ENCODE results near the gene APOA5.

Gene APOA5

DNA sequence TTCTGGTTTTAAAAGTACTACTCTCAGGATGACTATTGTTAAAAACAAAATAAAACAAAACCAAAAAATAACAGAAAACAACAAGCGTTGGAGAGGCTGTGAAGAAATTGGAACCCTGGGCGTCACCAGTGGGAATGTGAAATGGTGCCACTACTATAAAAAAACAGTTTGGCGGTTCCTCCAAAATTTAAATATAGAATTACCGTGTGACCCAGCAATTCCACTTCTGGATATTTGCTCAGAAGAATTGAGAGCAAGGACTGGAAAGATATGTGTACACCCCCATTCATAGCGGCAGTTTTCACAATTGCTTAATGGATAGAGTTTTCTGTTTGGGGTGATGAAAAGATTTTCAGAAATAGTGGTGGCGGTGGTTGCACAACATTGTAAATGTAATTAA is 22.8 kb upstream of the APOA5 start:
- Histone ChIP-seq H3K14ac (ENCODE audit: low read length) (no peak overlapping the region), H3K4ac (ENCODE audit: low read length) (no peak overlapping the region), H3K23ac (ENCODE audit: low read depth, low read length, poor library complexity) (no peak overlapping the region), H3K9ac (ENCODE audit: low read depth, low read length, poor library complexity) (no peak overlapping the region), H2BK12ac (ENCODE audit: low read length) (no peak overlapping the region), H2BK5ac (ENCODE audit: low read length) (no peak overlapping the region), H3K9me3 (replicated peaks in 1 of 2; ENCODE audit: control insufficient read depth in 2 of 2, insufficient read depth in 1 of 2, low read depth in 1 of 2, low read length in 2 of 2) (peaks cover 0 to 2% of the 10 kb centered on the region in 2 donors), H3K79me1 (ENCODE audit: low read depth, low read length) (no peaks in the 10 kb centered on the region), H2BK15ac (ENCODE audit: low read length) (no peak overlapping the region), H2AK5ac (ENCODE audit: low read depth, low read length) (no peak overlapping the region), H4K91ac (ENCODE audit: low read depth, low read length, poor library complexity) (no peak overlapping the region), H2BK120ac (ENCODE audit: low read depth, low read length) (no peak overlapping the region), H3K36me3 (replicated peaks in 1 of 2; ENCODE audit: control insufficient read depth in 2 of 2, insufficient read depth in 2 of 2, low read length in 2 of 2) (no peaks in the 10 kb centered on the region), H3K18ac (ENCODE audit: low read length) (no peak overlapping the region), H2AFZ (ENCODE audit: low read length) (no peak overlapping the region), H3K27ac (replicated peaks; ENCODE audit: low read length) (no peak overlapping the region), H4K8ac (ENCODE audit: low read depth, low read length) (no peak overlapping the region), H3K4me2 (ENCODE audit: insufficient read depth, low read length, poor library complexity, severe bottlenecking) (no peak overlapping the region), H3K4me3 (ENCODE audit: low read length in 2 of 2) (no peak overlapping the region), H3K27me3 (ENCODE audit: control insufficient read depth in 3 of 3, insufficient read depth in 3 of 3, low read depth in 1 of 3, low read length in 3 of 3) (no peaks in the 10 kb centered on the region), H3K4me1 (ENCODE audit: control insufficient read depth in 2 of 2, insufficient read depth in 1 of 2, low read depth in 1 of 2, low read length in 2 of 2) (no peaks in the 10 kb centered on the region)
- DNase-seq (ENCODE audit: low spot score): no peak
- no CpG with 5 or more reads among the region's 6 CpGs for WGBS, 2 donors (ENCODE audit: extremely low coverage in 2 of 2, insufficient read length in 2 of 2, insufficient replicate concordance in 1 of 2)

DNA sequence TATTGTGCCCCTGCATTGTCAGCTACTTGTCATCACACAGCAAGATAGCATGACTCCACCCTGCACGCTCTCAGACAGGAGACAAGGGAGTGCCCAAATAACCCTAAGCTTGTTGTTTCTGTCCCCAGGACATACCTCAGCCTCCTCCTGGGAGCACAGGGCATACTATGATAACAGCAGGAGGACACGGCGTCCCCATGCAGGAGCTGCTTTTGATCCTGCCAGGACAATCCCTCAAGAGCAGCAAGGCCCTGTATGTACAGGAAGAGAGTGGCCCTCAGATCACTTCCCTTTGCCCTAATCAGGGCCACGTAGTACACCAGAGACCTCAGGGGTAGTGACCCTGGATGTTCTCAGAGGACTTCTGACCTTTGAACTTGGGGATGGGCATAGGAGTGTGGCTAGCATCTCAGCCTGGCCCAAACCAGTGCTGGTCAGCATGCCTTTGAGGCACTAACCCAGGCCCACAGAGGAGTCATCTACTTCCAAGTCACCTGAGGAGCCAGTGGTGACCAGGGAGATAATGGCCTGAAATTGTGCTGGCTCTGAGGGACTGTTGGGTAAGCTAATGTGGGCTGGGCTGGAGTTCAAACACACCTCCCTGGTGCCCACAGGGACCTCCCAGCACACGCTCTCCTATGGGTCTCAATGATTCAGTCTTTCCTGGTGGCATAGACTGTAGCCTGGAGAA is 22.2 kb upstream of the APOA5 start:
- H3K27ac ChIP-seq (replicated peaks; ENCODE audit: low read length): no peak overlapping the region
- H3K23ac ChIP-seq (ENCODE audit: low read depth, low read length, poor library complexity): no peak overlapping the region
- H2BK15ac ChIP-seq (ENCODE audit: low read length): no peak overlapping the region
- H3K18ac ChIP-seq (ENCODE audit: low read length): no peak overlapping the region
- H4K91ac ChIP-seq (ENCODE audit: low read depth, low read length, poor library complexity): no peak overlapping the region
- no CpG with 5 or more reads among the region's 5 CpGs for WGBS, 2 donors (ENCODE audit: extremely low coverage in 2 of 2, insufficient read length in 2 of 2, insufficient replicate concordance in 1 of 2)
- H3K9me3 ChIP-seq (replicated peaks in 1 of 2; ENCODE audit: control insufficient read depth in 2 of 2, insufficient read depth in 1 of 2, low read depth in 1 of 2, low read length in 2 of 2): peaks cover 0 to 2% of the 10 kb centered on the region in 2 donors
- H3K9ac ChIP-seq (ENCODE audit: low read depth, low read length, poor library complexity): no peak overlapping the region
- no peak overlapping the region for H2AFZ ChIP-seq (ENCODE audit: low read length)
- no peaks in the 10 kb centered on the region for H3K27me3 ChIP-seq (ENCODE audit: control insufficient read depth in 3 of 3, insufficient read depth in 3 of 3, low read depth in 1 of 3, low read length in 3 of 3)
- H2BK120ac ChIP-seq (ENCODE audit: low read depth, low read length): no peak overlapping the region
- H3K4me2 ChIP-seq (ENCODE audit: insufficient read depth, low read length, poor library complexity, severe bottlenecking): no peak overlapping the region
- no peak overlapping the region for H3K4ac ChIP-seq (ENCODE audit: low read length)
- no peaks in the 10 kb centered on the region for H3K4me1 ChIP-seq (ENCODE audit: control insufficient read depth in 2 of 2, insufficient read depth in 1 of 2, low read depth in 1 of 2, low read length in 2 of 2)
- H2BK12ac ChIP-seq (ENCODE audit: low read length): no peak overlapping the region
- H3K36me3 ChIP-seq (replicated peaks in 1 of 2; ENCODE audit: control insufficient read depth in 2 of 2, insufficient read depth in 2 of 2, low read length in 2 of 2): no peaks in the 10 kb centered on the region
- no peak for DNase-seq (ENCODE audit: low spot score)
- H2AK5ac ChIP-seq (ENCODE audit: low read depth, low read length): no peak overlapping the region
- H3K14ac ChIP-seq (ENCODE audit: low read length): no peak overlapping the region
- H4K8ac ChIP-seq (ENCODE audit: low read depth, low read length): no peak overlapping the region
- H3K79me1 ChIP-seq (ENCODE audit: low read depth, low read length): no peaks in the 10 kb centered on the region
- H2BK5ac ChIP-seq (ENCODE audit: low read length): no peak overlapping the region
- H3K4me3 ChIP-seq (ENCODE audit: low read length in 2 of 2): no peak overlapping the region

DNA sequence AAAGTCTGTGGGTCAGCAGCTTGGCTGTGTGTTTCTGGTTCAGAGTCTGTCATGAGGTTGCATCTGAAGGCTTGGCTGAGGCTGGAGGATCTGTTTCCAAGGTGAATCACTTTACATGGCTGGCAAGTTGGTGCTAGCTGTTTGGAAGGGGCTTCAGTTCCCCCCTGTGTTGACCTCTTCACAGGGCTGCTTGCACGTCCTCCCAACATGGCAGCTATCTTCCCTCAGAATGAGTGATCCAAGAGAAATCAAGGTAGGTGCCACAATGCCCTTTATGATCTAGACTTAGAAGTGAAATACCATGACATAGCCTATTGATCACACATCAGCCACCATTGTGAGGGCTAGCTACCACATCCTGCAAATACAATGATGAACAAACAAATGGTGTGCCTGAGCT is 21.5 kb upstream of the APOA5 start:
- Histone ChIP-seq H3K18ac (ENCODE audit: low read length) (no peak overlapping the region), H3K27me3 (ENCODE audit: control insufficient read depth in 3 of 3, insufficient read depth in 3 of 3, low read depth in 1 of 3, low read length in 3 of 3) (no peaks in the 10 kb centered on the region), H2BK5ac (ENCODE audit: low read length) (no peak overlapping the region), H3K4ac (ENCODE audit: low read length) (no peak overlapping the region), H3K4me3 (ENCODE audit: low read length in 2 of 2) (no peak overlapping the region), H3K36me3 (replicated peaks in 1 of 2; ENCODE audit: control insufficient read depth in 2 of 2, insufficient read depth in 2 of 2, low read length in 2 of 2) (no peaks in the 10 kb centered on the region), H3K14ac (ENCODE audit: low read length) (no peak overlapping the region), H4K8ac (ENCODE audit: low read depth, low read length) (no peak overlapping the region), H3K9ac (ENCODE audit: low read depth, low read length, poor library complexity) (no peak overlapping the region), H2BK120ac (ENCODE audit: low read depth, low read length) (no peak overlapping the region), H3K27ac (replicated peaks; ENCODE audit: low read length) (no peak overlapping the region), H4K91ac (ENCODE audit: low read depth, low read length, poor library complexity) (no peak overlapping the region), H3K79me1 (ENCODE audit: low read depth, low read length) (no peaks in the 10 kb centered on the region), H3K4me2 (ENCODE audit: insufficient read depth, low read length, poor library complexity, severe bottlenecking) (no peak overlapping the region), H3K4me1 (ENCODE audit: control insufficient read depth in 2 of 2, insufficient read depth in 1 of 2, low read depth in 1 of 2, low read length in 2 of 2) (no peaks in the 10 kb centered on the region), H3K23ac (ENCODE audit: low read depth, low read length, poor library complexity) (no peak overlapping the region), H2AK5ac (ENCODE audit: low read depth, low read length) (no peak overlapping the region), H3K9me3 (replicated peaks in 1 of 2; ENCODE audit: control insufficient read depth in 2 of 2, insufficient read depth in 1 of 2, low read depth in 1 of 2, low read length in 2 of 2) (peaks cover 0 to 2% of the 10 kb centered on the region in 2 donors), H2BK15ac (ENCODE audit: low read length) (no peak overlapping the region), H2AFZ (ENCODE audit: low read length) (no peak overlapping the region), H2BK12ac (ENCODE audit: low read length) (no peak overlapping the region)
- no CpG with 5 or more reads among the region's 1 CpG for WGBS, 2 donors (ENCODE audit: extremely low coverage in 2 of 2, insufficient read length in 2 of 2, insufficient replicate concordance in 1 of 2)
- DNase-seq (ENCODE audit: low spot score): no peak

DNA sequence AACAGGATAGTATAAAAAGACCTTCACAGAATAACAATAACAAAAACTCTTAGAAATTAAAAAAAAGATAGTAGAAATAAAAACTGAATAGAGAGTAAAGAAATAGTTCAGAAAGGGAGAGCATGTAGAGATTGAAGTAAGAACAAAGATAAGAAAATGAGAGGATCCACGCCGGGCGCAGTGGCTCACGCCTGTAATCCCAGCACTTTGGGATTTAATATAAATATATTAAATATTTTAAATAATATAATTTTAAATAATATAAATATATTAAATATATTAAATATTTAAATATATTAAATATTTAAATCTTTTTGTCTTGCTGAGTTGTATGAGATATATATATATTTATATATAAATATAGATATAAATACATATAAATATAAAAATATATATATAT is 20.4 kb upstream of the APOA5 start:
- no peak overlapping the region for H3K4me2 ChIP-seq (ENCODE audit: insufficient read depth, low read length, poor library complexity, severe bottlenecking)
- H3K4me1 ChIP-seq (ENCODE audit: control insufficient read depth in 2 of 2, insufficient read depth in 1 of 2, low read depth in 1 of 2, low read length in 2 of 2): no peaks in the 10 kb centered on the region
- H2BK120ac ChIP-seq (ENCODE audit: low read depth, low read length): no peak overlapping the region
- no peak overlapping the region for H3K4ac ChIP-seq (ENCODE audit: low read length)
- H2BK5ac ChIP-seq (ENCODE audit: low read length): no peak overlapping the region
- H3K14ac ChIP-seq (ENCODE audit: low read length): no peak overlapping the region
- H3K23ac ChIP-seq (ENCODE audit: low read depth, low read length, poor library complexity): no peak overlapping the region
- H4K8ac ChIP-seq (ENCODE audit: low read depth, low read length): no peak overlapping the region
- no peaks in the 10 kb centered on the region for H3K9me3 ChIP-seq (replicated peaks in 1 of 2; ENCODE audit: control insufficient read depth in 2 of 2, insufficient read depth in 1 of 2, low read depth in 1 of 2, low read length in 2 of 2)
- no peak overlapping the region for H3K18ac ChIP-seq (ENCODE audit: low read length)
- no peaks in the 10 kb centered on the region for H3K27me3 ChIP-seq (ENCODE audit: control insufficient read depth in 3 of 3, insufficient read depth in 3 of 3, low read depth in 1 of 3, low read length in 3 of 3)
- no peak overlapping the region for H2AK5ac ChIP-seq (ENCODE audit: low read depth, low read length)
- no peak overlapping the region for H2BK15ac ChIP-seq (ENCODE audit: low read length)
- no peak overlapping the region for H3K4me3 ChIP-seq (ENCODE audit: low read length in 2 of 2)
- no peak overlapping the region for H2AFZ ChIP-seq (ENCODE audit: low read length)
- no peak overlapping the region for H3K27ac ChIP-seq (replicated peaks; ENCODE audit: low read length)
- no peak overlapping the region for H2BK12ac ChIP-seq (ENCODE audit: low read length)
- no peak overlapping the region for H3K9ac ChIP-seq (ENCODE audit: low read depth, low read length, poor library complexity)
- no peak overlapping the region for H4K91ac ChIP-seq (ENCODE audit: low read depth, low read length, poor library complexity)
- no peaks in the 10 kb centered on the region for H3K79me1 ChIP-seq (ENCODE audit: low read depth, low read length)
- DNase-seq (ENCODE audit: low spot score): no peak
- WGBS, 2 donors (ENCODE audit: extremely low coverage in 2 of 2, insufficient read length in 2 of 2, insufficient replicate concordance in 1 of 2): no CpG with 5 or more reads among the region's 4 CpGs
- H3K36me3 ChIP-seq (replicated peaks in 1 of 2; ENCODE audit: control insufficient read depth in 2 of 2, insufficient read depth in 2 of 2, low read length in 2 of 2): no peaks in the 10 kb centered on the region
